ENCODE results near the gene TBL1XR1.

Gene TBL1XR1

DNA sequence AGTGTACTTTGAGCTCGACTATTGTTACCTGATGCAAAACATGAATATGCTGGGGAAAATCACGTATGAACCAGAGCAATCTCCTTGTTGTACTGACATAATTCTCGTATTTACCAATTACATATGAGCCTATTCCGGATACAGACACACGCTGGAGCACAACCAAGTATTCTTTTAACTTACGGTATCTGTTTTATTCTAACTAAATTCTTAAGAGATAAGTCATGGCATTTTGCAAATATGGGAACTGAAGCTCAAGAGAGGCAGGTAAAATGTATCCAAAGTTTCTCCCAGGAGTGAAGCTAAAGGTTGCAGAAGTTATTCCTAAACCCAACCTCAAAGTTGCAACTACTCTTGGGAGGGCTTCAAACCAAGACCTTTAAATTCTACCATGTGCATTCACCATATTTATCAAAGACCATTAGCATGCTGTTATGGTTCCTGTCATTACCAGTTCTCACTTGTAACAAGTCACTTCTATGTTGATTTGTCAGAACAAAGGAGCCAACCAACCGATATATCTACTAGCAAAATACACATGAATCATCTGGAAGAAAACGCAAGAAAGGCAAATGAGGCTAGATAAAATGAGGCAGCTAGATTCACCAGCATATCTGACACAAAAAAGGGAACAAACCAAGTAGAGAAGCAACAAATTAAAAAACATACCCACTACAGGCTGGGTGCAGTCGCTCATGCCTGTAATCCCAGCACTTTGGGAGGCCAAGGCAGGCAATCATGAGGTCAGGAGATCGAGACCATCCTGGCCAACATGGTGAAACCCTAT, 17.8 kb downstream of the TBL1XR1 start:
- no peaks in the 10 kb centered on the region; the same call in 1 of the 2 replicates for H3K36me3 ChIP-seq
- DNase-seq, result no peak

DNA sequence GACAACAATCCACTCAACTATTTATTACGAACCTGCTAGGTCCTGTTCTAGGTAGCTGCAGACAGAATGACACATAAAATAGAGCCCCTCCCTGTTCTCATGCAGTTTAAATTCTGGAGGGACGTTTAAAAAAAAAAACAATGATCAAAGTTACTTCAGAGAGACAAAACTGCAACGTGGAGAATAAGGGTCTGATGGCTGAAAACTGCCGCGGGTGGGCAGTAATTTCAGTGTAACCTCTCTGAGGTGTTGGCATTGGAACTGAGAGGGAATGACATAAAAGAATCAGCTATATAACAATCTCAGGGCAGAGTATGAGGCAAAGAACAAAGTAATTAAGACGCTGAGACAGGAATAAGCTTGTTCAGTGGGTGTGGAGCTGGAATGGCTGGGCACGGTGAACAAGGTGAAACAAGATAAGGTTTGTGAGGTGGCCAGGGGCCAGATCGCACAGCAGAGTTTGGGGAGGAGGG, 19.5 kb downstream of the TBL1XR1 start:
- H3K4me3 ChIP-seq (ENCODE audit: low read depth, low read length), result no peak overlapping the region
- H3K27me3 ChIP-seq, result no peaks in the 10 kb centered on the region
- no peaks in the 10 kb centered on the region; the same call in 1 of the 2 replicates for H3K4me1 ChIP-seq
- H3K9me3 ChIP-seq, result no peaks in the 10 kb centered on the region
- TF ChIP-seq, protein P1, sequence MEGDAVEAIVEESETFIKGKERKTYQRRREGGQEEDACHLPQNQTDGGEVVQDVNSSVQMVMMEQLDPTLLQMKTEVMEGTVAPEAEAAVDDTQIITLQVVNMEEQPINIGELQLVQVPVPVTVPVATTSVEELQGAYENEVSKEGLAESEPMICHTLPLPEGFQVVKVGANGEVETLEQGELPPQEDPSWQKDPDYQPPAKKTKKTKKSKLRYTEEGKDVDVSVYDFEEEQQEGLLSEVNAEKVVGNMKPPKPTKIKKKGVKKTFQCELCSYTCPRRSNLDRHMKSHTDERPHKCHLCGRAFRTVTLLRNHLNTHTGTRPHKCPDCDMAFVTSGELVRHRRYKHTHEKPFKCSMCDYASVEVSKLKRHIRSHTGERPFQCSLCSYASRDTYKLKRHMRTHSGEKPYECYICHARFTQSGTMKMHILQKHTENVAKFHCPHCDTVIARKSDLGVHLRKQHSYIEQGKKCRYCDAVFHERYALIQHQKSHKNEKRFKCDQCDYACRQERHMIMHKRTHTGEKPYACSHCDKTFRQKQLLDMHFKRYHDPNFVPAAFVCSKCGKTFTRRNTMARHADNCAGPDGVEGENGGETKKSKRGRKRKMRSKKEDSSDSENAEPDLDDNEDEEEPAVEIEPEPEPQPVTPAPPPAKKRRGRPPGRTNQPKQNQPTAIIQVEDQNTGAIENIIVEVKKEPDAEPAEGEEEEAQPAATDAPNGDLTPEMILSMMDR (IDR thresholded peaks at IDR 0.05; ENCODE audit: low read depth, low read length), result no peak
- no peak for DNase-seq
- peaks cover 5% of the 10 kb centered on the region for H3K36me3 ChIP-seq

More for the DNA sequence above, 17.8 kb downstream of the TBL1XR1 start:
- no peaks in the 10 kb centered on the region; the same call in 1 of the 2 replicates for H3K4me1 ChIP-seq
- TF ChIP-seq, protein P1 (IDR thresholded peaks at IDR 0.05; ENCODE audit: low read depth, low read length), result no peak
- H3K27me3 ChIP-seq, result no peaks in the 10 kb centered on the region
- H3K4me3 ChIP-seq (ENCODE audit: low read depth, low read length), result no peak overlapping the region
- H3K9me3 ChIP-seq, result no peaks in the 10 kb centered on the region

DNA sequence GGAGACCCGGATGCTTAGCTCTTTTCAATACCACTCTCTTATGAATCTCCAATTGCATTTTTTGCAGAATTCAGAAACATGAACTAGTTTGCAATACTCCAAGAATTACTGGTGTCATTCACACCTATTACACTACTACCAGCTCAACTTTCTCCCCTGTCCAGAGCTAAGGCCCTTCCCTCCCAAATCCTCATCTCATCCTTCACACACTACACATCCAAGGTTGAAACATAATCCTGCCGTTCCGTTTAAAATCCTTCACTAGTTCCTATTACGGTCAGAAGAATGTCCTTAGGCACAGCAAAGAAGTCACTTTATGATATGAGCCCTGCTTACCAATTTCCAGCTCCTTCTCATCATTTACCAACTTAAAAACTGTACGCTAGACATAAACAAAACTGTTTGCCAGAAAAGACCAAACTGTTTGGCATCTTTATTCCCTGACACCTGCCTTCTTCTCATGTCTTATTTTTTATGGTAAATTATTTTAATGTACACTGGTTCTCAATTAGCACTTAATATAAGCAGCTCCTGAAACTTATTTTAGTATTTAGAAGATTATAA, 22.6 kb downstream of the TBL1XR1 start:
- Histone ChIP-seq H3K9me3 (no peaks in the 10 kb centered on the region), H3K4me3 (ENCODE audit: low read depth, low read length) (no peak overlapping the region), H3K27me3 (no peaks in the 10 kb centered on the region), H3K36me3 (peaks cover 16% of the 10 kb centered on the region), H3K4me1 (no peaks in the 10 kb centered on the region)
- no peak for DNase-seq
- TF ChIP-seq, protein P1 (IDR thresholded peaks at IDR 0.05; ENCODE audit: low read depth, low read length), result no peak

DNA sequence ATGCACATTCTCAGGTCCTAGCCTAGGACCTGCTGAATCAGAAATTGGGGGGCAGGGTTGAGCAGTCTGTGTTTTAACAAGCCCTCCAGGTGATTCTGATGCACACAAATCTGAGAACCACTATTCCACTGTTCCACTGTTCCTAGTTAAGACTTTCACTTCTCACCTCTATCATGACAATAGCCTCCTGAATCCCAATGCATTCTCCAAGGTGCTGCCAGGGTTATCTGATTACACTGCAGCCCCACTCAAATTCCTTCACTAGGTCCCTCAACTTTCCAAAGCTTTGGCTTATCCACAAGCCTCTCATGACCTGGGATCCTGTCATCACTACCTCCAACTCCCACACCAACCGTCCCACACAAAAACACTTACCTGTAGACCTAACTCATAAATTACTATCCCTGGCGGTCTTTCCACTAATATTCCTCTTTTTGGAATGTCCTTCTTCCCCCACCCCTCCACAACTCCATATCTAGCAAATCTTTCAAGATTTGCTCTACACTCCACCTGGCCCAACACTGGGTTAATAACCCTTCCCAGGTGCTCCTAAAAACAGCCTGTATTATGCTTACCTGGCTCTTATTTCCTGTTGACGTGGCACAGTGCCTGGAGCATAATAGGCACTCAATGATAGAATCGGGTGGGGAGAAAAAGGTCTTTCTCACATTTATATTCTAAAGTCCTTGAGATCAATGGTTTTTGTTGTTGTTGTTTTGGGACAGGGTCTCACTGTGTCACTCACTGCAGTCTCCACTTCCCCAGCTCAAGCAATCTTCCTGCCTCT, 27.2 kb downstream of the TBL1XR1 start:
- Histone ChIP-seq H3K4me1 (no peaks in the 10 kb centered on the region), H3K36me3 (peaks cover 16% of the 10 kb centered on the region), H3K9me3 (no peaks in the 10 kb centered on the region; the same call in 1 of the 2 replicates), H3K27me3 (no peaks in the 10 kb centered on the region), H3K4me3 (ENCODE audit: low read depth, low read length) (no peak overlapping the region)
- TF ChIP-seq, protein P1 (IDR thresholded peaks at IDR 0.05; ENCODE audit: low read depth, low read length), result no peak
- DNase-seq, result no peak

DNA sequence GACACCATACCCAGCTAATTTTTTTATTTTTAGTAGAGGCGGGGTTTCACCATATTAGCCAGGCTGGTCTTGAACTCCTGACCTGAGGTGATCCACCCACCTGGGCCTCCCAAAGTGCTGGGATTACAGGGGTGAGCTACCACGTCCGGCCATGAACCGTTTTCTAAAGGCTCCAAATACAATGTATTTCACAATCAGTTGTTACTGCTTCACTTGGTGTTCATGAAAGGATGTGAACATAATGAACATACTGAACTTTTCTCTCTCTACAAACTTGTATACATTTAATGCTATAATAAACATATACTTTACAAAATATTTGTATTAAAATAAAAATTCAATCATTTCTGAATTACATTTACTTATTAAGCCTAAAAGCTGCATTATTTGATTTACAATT, 28.9 kb downstream of the TBL1XR1 start:
- Histone ChIP-seq H3K27me3 (no peaks in the 10 kb centered on the region), H3K4me3 (ENCODE audit: low read depth, low read length) (no peak overlapping the region), H3K4me1 (no peaks in the 10 kb centered on the region), H3K9me3 (no peaks in the 10 kb centered on the region; the same call in 1 of the 2 replicates), H3K36me3 (peaks cover 16% of the 10 kb centered on the region)
- TF ChIP-seq, protein P1 (IDR thresholded peaks at IDR 0.05; ENCODE audit: low read depth, low read length), result no peak
- DNase-seq, result no peak

All from BE2C (cell line).